B cell (primary cell): ENCODE data around the gene STAT5A. TPM values are rescaled to one million over a fixed set of nuclear protein-coding genes. Genes with fewer than 3 reads are reported as not detected.
"Not testable (repeated sequence)": the region's sequence is repeated elsewhere in the genome, so short reads cannot be mapped to it uniquely, and the experiment has no call there.

Source experiments
- ATAC-seq: fragments of 200-7000 bp; cut with Tn5 transposase; one replicate; pipeline ENCODE4 v1.10.0; 2021; ENCODE audit warnings: low read depth, mild to moderate bottlenecking, moderate number of reproducible peaks, moderate library complexity
- CTCF ChIA-PET: fragments of 350-600 bp; sonication (Branson Sonifier 250); formaldehyde crosslinking; loops from one replicate; lab custom pipeline; 2021; ENCODE audit warnings: antibody characterized with exemption, inconsistent platforms; lab: Charles Lee
- POLR2A ChIA-PET: fragments of 350-600 bp; sonication (Branson Sonifier 250); formaldehyde crosslinking; loops from one replicate; lab custom pipeline; 2021; ENCODE audit warnings: antibody characterized with exemption; lab: Charles Lee
- DNase-seq: peaks from one replicate; pipeline ENCODE4 v3.0.0; 2013
- H2AFZ ChIP-seq: 2 replicates; pipeline ENCODE4 v1.6.1; 2012; ENCODE audit warnings: mild to moderate bottlenecking, low read depth, low read length; ENCODE audit not compliant: insufficient read depth, poor library complexity, severe bottlenecking
- H3K27ac ChIP-seq, 2 donors: 1 replicate in 1 of 2; 2 replicates in 1 of 2; pipeline ENCODE4 v1.5.1; 2012 to 2013; ENCODE audit warnings: low read length in 2 of 2, mild to moderate bottlenecking in 2 of 2, moderate library complexity in 1 of 2
- H3K27me3 ChIP-seq, 4 experiments: fragments of 200-600 bp in 1 of 4; sonication (generic) in 1 of 4; replicated peaks in 1 of 4; 1 replicate in 2 of 4; 2 replicates in 2 of 4; pipeline versions ENCODE4 v1.6.1 to v1.7.0; 2013 to 2016; ENCODE audit warnings: low read length in 3 of 4, mild to moderate bottlenecking in 2 of 4, mixed read lengths in 1 of 4, moderate library complexity in 1 of 4; ENCODE audit not compliant: insufficient read depth in 4 of 4, control insufficient read depth in 3 of 4; ENCODE audit errors: control extremely low read depth in 1 of 4
- H3K36me3 ChIP-seq, 2 experiments: replicated peaks in 1 of 2; 1 replicate in 1 of 2; 2 replicates in 1 of 2; pipeline versions ENCODE4 v1.6.1 to v1.7.1; 2013; ENCODE audit warnings: low read length in 1 of 2; ENCODE audit not compliant: insufficient read depth in 2 of 2, control insufficient read depth in 1 of 2; ENCODE audit errors: control extremely low read depth in 1 of 2, extremely low read depth in 1 of 2
- H3K4me1 ChIP-seq, 2 donors: fragments of 200-600 bp in 1 of 2; sonication (generic) in 1 of 2; 1 replicate in 1 of 2; 2 replicates in 1 of 2; pipeline versions ENCODE4 v1.5.1 to v1.6.1; 2013 to 2017; ENCODE audit warnings: low read length in 2 of 2; ENCODE audit not compliant: control insufficient read depth in 2 of 2, insufficient read depth in 2 of 2
- H3K4me2 ChIP-seq: replicated peaks from 2 replicates; pipeline ENCODE3; 2012; ENCODE audit warnings: mild to moderate bottlenecking, low read depth, low read length; ENCODE audit not compliant: poor library complexity, severe bottlenecking
- H3K4me3 ChIP-seq, 5 experiments: fragments of 200-600 bp in 1 of 5; sonication (generic) in 1 of 5; 1 replicate in 3 of 5; 2 replicates in 2 of 5; pipeline versions ENCODE4 v1.5.1 to v1.7.0; 2011 to 2016; ENCODE audit warnings: low read length in 4 of 5, mild to moderate bottlenecking in 4 of 5, low read depth in 2 of 5, control low read depth in 1 of 5, moderate library complexity in 1 of 5; ENCODE audit not compliant: insufficient read depth in 1 of 5; ENCODE audit errors: control extremely low read depth in 1 of 5, extremely low read depth in 1 of 5
- H3K79me2 ChIP-seq: fragments of 200-600 bp; sonication (generic); one replicate; pipeline ENCODE4 v1.6.0; 2016; ENCODE audit warnings: low read length; ENCODE audit not compliant: control insufficient read depth, insufficient read depth
- H3K9ac ChIP-seq: fragments of 200-600 bp; sonication (generic); 2 replicates; pipeline ENCODE4 v1.6.1; 2017; ENCODE audit warnings: mild to moderate bottlenecking, low read length, moderate library complexity
- H3K9me3 ChIP-seq, 3 donors: one replicate each; pipeline versions ENCODE4 v1.6.1 to v1.7.1; 2013; ENCODE audit warnings: low read length in 2 of 3; ENCODE audit not compliant: control insufficient read depth in 2 of 3, insufficient read depth in 1 of 3; ENCODE audit errors: control extremely low read depth in 1 of 3
- H4K20me1 ChIP-seq: 2 replicates; pipeline ENCODE4 v1.6.0; 2012; ENCODE audit warnings: mild to moderate bottlenecking, low read length; ENCODE audit not compliant: insufficient read depth, control insufficient read depth, poor library complexity, severe bottlenecking
- H3K27ac Mint-ChIP-seq: one replicate; pipeline ENCODE4 v1.8.0; 2021; ENCODE audit warnings: mixed read lengths
- H3K27me3 Mint-ChIP-seq: one replicate; pipeline ENCODE4 v1.8.0; 2021; ENCODE audit warnings: mixed read lengths
- H3K4me1 Mint-ChIP-seq: one replicate; pipeline ENCODE4 v1.8.0; 2021; ENCODE audit warnings: mixed read lengths
- H3K4me3 Mint-ChIP-seq: one replicate; pipeline ENCODE4 v1.8.0; 2021; ENCODE audit warnings: mixed read lengths
- H3K9me3 Mint-ChIP-seq: one replicate; pipeline ENCODE4 v1.8.0; 2022; ENCODE audit warnings: mixed read lengths; ENCODE audit not compliant: insufficient read depth
- EZH2 ChIP-seq: IDR thresholded peaks from 2 replicates; pipeline ENCODE4 v1.6.1; 2012; ENCODE audit warnings: borderline replicate concordance, low read depth, mild to moderate bottlenecking, moderate library complexity, low read length; ENCODE audit not compliant: insufficient read depth, poor library complexity, severe bottlenecking
- WGBS: methylation state at CpG from one replicate; pipeline ENCODE4 v1.1.5; 2013; ENCODE audit warnings: missing lambda C conversion rate; ENCODE audit not compliant: insufficient coverage; 5-methylcytosine and 5-hydroxymethylcytosine counted together
- intact Hi-C: fragments of 100-400 bp; cut with micrococcal nuclease; formaldehyde crosslinking; loops from one replicate; pipeline ENCODE4 v1.10.0; 2022
- polyA plus RNA-seq: library from polyadenylated mRNA; depleted of rRNA; stranded (reverse); fragments of >200 nt; gene quantifications from 2 replicates; pipeline ENCODE4 v1.2.3, GENCODE V29; 2012
- total RNA-seq, 2 donors: library from RNA; stranded (reverse); fragments of 120-200 nt in 1 of 2; gene quantifications; 1 replicate in 1 of 2; 2 replicates in 1 of 2; pipeline versions ENCODE4 v1.2.3 to v1.2.4, GENCODE V29; 2013 to 2022
- TF ChIP-seq, protein P1 (sequence below): fragments of 200-600 bp; IDR thresholded peaks from one replicate; pipeline ENCODE4 v1.8.0; 2022; ENCODE audit warnings: antibody characterized with exemption, mild to moderate bottlenecking

Gene STAT5A
- total and polyA plus RNA-seq, 2 donors (not counting 1 experiment from before 2014, with no cell fraction given), result 48.8 to 110 TPM

DNA sequence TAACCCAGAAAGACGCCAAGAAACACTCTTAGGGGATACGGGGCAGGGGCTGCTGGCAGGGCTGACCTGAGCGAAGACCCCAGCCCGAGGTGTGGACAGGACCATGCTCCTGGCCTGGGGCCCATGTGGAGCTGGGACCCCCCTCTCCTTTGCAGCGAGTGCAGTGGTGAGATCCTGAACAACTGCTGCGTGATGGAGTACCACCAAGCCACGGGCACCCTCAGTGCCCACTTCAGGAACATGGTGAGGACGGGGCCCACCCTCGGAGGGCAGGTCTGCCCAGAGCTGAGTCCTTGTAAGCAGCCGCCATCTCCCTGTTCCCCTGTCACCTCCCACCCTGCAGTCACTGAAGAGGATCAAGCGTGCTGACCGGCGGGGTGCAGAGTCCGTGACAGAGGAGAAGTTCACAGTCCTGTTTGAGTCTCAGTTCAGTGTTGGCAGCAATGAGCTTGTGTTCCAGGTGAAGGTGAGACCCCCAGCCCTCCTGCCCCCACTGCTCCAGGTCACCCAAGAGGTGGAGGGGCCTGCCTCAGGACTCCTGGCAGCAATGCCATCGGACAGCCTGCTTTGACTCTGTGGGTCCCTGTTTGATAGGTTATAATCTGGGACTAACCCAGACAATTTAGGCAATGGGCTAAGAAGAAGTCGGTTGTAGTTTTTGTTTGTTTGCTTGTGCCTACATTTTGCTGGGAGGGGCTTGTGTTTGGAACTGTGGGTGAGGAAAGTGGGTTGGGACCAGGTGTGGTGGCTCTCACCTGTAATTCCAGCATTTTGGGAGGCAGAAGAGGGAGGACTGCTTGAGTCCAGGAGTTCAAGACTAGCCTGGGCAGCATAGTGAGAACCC, 16.1 kb downstream of the STAT5A start:
- WGBS, result 98% methylated on average over 16 of the region's 16 CpGs
- no peaks in the 10 kb centered on the region for H3K9me3 Mint-ChIP-seq
- no peak overlapping the region for H3K4me2 ChIP-seq
- no peaks in the 10 kb centered on the region for H3K27me3 Mint-ChIP-seq
- no peak overlapping the region for H3K4me3 ChIP-seq
- ChIA-PET CTCF (no interaction called here), POLR2A (interaction anchor here (0.6 kb wide), 1 partner anchor 17 kb away, joined by 4 read pairs; no protein-coding TSS in a partner anchor)
- H3K9ac ChIP-seq, result no peak overlapping the region
- ATAC-seq (no peak), DNase-seq (no peak)
- TF ChIP-seq, protein P1, sequence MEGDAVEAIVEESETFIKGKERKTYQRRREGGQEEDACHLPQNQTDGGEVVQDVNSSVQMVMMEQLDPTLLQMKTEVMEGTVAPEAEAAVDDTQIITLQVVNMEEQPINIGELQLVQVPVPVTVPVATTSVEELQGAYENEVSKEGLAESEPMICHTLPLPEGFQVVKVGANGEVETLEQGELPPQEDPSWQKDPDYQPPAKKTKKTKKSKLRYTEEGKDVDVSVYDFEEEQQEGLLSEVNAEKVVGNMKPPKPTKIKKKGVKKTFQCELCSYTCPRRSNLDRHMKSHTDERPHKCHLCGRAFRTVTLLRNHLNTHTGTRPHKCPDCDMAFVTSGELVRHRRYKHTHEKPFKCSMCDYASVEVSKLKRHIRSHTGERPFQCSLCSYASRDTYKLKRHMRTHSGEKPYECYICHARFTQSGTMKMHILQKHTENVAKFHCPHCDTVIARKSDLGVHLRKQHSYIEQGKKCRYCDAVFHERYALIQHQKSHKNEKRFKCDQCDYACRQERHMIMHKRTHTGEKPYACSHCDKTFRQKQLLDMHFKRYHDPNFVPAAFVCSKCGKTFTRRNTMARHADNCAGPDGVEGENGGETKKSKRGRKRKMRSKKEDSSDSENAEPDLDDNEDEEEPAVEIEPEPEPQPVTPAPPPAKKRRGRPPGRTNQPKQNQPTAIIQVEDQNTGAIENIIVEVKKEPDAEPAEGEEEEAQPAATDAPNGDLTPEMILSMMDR, result no peak
- TF ChIP-seq EZH2, result no peak
- no peaks in the 10 kb centered on the region for H3K9me3 ChIP-seq
- no peak overlapping the region for H3K27ac ChIP-seq
- H3K79me2 ChIP-seq, result no peaks in the 10 kb centered on the region
- intact Hi-C loops, result no loop called here
- H2AFZ ChIP-seq, result no peak overlapping the region
- no peaks in the 10 kb centered on the region for H3K27me3 ChIP-seq
- no peak overlapping the region for H3K4me3 Mint-ChIP-seq
- H3K4me1 Mint-ChIP-seq, result no peaks in the 10 kb centered on the region
- peaks cover 0 to 81% of the 10 kb centered on the region in 2 experiments for H3K36me3 ChIP-seq
- H3K27ac Mint-ChIP-seq, result no peak overlapping the region
- no peaks in the 10 kb centered on the region for H4K20me1 ChIP-seq
- no peaks in the 10 kb centered on the region for H3K4me1 ChIP-seq

DNA sequence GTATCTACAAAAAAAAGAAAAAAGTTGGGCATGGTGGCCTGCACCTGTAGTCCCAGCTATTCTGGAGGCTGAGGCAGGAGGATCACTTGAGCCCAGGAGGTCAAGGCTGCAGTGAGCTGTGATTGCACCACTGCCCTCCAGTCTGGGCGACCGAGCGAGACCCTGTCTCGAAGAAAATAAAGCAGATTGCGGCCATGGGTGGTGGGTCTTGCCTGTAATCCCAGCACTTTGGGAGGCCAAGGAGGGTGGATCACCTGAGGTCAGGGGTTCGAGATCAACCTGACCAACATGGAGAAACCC, 16.7 kb downstream of the STAT5A start:
- DNase-seq, H3K27me3 ChIP-seq, H3K27me3 Mint-ChIP-seq, ATAC-seq, H3K9me3 ChIP-seq, H3K4me1 Mint-ChIP-seq, intact Hi-C loops, H3K4me2 ChIP-seq, H3K9ac ChIP-seq, H3K9me3 Mint-ChIP-seq, H3K27ac Mint-ChIP-seq, H3K79me2 ChIP-seq, POLR2A ChIA-PET, H3K4me3 Mint-ChIP-seq, H3K4me1 ChIP-seq, H2AFZ ChIP-seq, CTCF ChIA-PET, H3K27ac ChIP-seq, H4K20me1 ChIP-seq, H3K4me3 ChIP-seq: not testable (repeated sequence)
- WGBS, result 100% methylated on average over 5 of the region's 6 CpGs
- H3K36me3 ChIP-seq, result peaks cover 0 to 85% of the 10 kb centered on the region in 2 experiments
